ENCODE measurements around the gene LRTM2.
"Not testable (repeated sequence)": the region's sequence is repeated elsewhere in the genome, so short reads cannot be mapped to it uniquely, and the experiment has no call there.

The LRTM2 gene

DNA sequence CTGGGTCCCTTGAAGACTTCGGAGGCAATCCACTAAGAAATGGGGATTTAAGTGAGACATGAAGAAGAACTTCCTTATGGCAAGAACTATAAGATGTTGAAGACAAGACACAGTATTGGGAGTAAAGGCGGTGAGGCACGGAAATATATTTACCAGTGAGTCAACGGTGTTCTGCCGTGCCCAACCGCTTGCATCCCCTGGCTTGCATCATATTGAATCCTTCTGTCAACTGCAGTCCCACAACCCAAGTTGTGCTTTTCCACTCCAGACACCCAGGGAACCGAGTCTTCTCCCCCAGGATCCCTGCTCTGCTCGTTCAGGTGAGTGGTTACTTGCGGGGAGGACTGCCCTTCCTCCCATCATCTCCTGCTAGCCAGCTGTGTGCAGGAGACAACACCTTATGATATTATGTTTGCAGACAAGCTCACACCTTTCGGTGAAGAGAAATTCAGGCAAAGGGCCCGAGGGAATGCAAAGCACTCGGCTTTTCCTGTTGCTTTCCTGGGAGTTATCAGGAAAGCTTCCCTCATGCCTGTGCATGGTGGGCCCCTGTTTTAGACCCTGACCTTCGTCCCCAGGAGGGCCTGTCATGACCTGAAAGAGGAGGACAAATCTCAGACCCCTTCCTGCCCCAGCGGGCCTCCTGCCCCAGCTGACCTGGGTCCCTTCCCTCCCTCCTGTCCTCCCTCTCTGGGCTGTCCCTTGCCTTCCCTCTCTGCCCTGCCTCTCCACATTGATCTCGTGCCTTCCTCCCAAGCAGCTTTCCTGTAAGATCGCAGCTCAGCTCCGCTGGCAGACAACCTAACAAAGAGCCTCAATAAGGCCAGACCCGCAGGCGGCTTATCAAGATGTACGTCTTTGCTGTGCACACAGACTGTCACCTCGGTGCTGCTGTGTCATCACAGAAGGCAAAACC is 4.3 kb upstream of the LRTM2 start:
- FAIRE-seq: no peak
- TF ChIP-seq POLR2AphosphoS5 (IDR thresholded peaks at IDR 0.05; ENCODE audit: low read depth, low read length) (no peak), POLR2A (IDR thresholded peaks at IDR 0.05; ENCODE audit: low read depth, low read length) (no peak), TAF1 (IDR thresholded peaks at IDR 0.05; ENCODE audit: borderline replicate concordance, low read depth, low read length) (no peak)
- no peak for DNase-seq (ENCODE audit: insufficient read length)

DNA sequence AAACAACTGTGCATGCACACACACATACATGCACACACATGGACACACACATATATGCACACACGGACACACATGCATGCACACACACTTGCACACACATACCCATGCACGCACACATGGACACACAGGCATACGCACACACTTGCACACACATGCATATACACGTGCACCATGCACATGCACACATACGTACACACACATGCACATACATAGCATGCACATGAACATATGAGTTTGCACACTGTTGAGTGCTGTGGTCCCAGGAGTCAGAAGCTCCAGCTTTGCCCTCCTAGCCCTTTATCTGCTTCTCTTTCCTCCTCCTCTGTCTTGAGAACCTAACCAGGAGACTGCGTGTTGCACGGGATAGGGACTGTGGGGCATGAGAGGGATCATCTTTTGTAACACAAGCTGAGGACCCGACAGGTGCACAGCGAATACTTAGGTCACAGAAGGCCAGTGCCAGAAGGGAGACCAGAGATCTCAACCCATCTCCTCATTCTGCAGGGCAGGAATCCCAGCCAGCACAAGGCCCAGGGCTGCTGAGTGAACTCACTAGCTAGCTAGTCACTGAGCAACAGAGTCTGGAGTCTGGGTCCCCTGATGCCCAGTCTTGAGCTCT is 3.5 kb upstream of the LRTM2 start:
- TF ChIP-seq TAF1 (IDR thresholded peaks at IDR 0.05; ENCODE audit: borderline replicate concordance, low read depth, low read length): no peak
- no peak for TF ChIP-seq POLR2A (IDR thresholded peaks at IDR 0.05; ENCODE audit: low read depth, low read length)
- TF ChIP-seq POLR2AphosphoS5 (IDR thresholded peaks at IDR 0.05; ENCODE audit: low read depth, low read length): no peak; the same call in 1 of the 2 replicates
- DNase-seq (ENCODE audit: insufficient read length) (no peak), FAIRE-seq (no peak)

DNA sequence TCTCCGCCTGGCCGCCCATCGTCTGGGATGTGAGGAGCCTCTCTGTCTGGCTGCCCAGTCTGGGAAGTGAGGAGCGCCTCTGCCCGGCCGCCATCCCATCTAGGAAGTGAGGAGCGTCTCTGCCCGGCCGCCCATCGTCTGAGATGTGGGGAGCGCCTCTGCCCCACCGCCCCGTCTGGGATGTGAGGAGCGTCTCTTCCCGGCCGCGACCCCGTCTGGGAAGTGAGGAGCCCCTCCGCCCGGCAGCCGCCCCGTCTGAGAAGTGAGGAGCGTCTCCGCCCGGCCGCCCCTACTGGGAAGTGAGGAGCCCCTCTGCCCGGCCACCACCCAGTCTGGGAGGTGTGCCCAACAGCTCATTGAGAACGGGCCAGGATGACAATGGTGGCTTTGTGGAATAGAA is 2.4 kb upstream of the LRTM2 start:
- DNase-seq (ENCODE audit: insufficient read length); FAIRE-seq: not testable (repeated sequence)

DNA sequence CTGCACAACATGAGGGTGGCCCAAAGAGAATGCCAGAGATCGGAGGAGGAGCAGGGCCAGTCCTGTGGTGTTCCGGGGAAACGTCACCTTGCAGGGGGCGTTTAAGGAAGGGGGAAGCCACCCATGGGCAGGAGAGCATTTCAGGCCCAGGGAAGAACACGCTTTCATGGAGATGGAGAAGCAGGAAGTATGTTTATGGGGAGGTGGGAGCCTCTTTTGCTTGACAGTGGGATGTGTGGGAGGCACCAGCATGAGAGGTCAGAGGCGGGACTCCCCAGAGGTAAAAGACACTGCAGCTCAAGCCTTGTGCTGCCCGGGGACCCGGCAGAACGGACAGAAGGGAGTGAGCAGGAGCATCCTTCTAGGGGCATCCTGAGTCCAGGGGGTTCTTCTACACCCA is 1.3 kb upstream of the LRTM2 start:
- no peak for FAIRE-seq
- TF ChIP-seq TAF1 (IDR thresholded peaks at IDR 0.05; ENCODE audit: borderline replicate concordance, low read depth, low read length) (no peak), POLR2A (IDR thresholded peaks at IDR 0.05; ENCODE audit: low read depth, low read length) (no peak), POLR2AphosphoS5 (IDR thresholded peaks at IDR 0.05; ENCODE audit: low read depth, low read length) (no peak)
- no peak for DNase-seq (ENCODE audit: insufficient read length)

DNA sequence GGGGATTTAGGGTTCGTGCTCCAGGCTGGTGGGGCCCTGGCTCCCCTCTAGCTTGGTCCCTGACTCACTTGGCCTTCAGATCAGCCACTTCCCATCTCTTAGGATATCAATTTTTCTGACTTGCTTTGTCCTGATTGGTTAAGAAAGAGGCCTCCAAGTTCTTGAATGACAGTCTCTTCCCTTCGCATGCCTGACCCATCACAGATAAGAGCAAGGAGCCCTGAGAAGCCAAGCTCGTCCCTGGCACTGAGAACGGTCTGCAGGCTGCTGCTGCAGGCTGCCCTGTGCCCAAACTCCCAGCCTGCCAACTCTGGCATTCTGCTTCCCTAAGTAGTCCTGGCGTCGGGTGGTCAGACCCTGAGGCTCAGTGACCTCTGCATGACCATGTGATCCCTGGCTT is 794 bp upstream of the LRTM2 start:
- TF ChIP-seq POLR2AphosphoS5 (IDR thresholded peaks at IDR 0.05; ENCODE audit: low read depth, low read length): no peak
- TF ChIP-seq TAF1 (IDR thresholded peaks at IDR 0.05; ENCODE audit: borderline replicate concordance, low read depth, low read length): no peak
- TF ChIP-seq POLR2A (IDR thresholded peaks at IDR 0.05; ENCODE audit: low read depth, low read length): no peak
- FAIRE-seq: no peak

DNA sequence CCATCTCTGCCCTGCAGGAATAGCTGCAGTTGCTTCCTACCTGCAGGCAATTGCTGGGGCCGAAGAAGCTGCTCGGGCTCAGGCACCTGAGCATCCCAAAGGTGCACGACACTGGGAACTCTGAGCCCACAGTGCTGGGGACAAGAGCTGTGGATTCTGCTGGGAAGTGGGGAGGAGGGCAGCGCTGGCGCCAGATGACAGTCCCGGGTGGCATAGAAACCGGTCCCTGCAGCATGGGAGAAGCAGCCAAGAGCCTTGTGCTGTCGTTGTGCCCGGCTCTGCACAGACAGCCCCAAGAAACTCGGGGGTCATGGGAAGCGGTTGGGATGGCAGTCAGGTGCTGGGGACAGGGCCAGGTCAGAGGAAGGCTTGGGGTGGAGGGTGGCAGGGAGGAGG is 529 bp downstream of the LRTM2 start:
- TF ChIP-seq TAF1 (IDR thresholded peaks at IDR 0.05; ENCODE audit: borderline replicate concordance, low read depth, low read length) (no peak), POLR2AphosphoS5 (IDR thresholded peaks at IDR 0.05; ENCODE audit: low read depth, low read length) (no peak), POLR2A (IDR thresholded peaks at IDR 0.05; ENCODE audit: low read depth, low read length) (no peak)
- no peak for DNase-seq (ENCODE audit: insufficient read length)
- FAIRE-seq: no peak

More for the DNA sequence above, 794 bp upstream of the LRTM2 start:
- no peak for DNase-seq (ENCODE audit: insufficient read length)

DNA sequence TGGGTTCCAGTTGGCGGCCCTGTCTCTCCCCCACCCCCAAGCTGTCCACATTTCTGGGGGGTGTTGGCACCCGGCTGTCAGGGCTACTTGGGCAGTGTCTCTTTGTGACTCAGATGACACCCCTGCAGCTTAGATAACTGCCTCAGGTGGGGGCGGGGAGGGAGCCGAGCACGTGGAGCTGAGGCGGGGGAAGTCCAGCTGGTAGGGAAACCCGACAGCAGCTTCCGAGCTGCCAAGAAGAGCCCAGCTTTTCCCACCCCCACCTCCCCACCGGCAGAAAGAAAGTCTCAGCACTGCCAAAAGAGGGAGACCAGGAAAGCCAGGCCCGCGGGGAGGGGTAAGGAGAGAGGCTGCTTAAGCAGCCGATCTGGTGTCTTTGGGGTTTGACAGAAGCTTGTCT is 1.4 kb downstream of the LRTM2 start:
- no peak for TF ChIP-seq POLR2AphosphoS5 (IDR thresholded peaks at IDR 0.05; ENCODE audit: low read depth, low read length)
- TF ChIP-seq TAF1 (IDR thresholded peaks at IDR 0.05; ENCODE audit: borderline replicate concordance, low read depth, low read length): no peak
- no peak for TF ChIP-seq POLR2A (IDR thresholded peaks at IDR 0.05; ENCODE audit: low read depth, low read length)
- DNase-seq (ENCODE audit: insufficient read length): no peak
- FAIRE-seq: no peak

DNA sequence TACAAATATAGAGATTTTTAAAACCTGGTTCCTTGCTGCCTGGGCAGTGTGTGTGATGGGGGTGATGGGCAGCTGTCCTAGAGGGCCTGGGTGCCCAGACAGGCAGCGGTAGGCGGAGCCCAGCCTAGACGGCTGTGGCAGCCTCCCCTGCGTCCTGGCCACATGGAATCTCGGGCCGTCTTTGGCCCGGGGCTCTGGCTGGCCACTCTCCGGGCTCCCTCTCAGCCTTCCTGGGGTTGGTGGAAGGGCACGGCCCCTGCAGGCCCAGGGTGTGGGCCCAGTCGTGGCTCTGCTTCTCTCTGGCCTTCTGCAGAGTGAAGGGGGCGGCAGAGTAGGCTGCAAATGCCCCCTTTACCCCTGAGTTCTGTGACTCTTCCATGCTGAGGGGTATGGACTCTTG is 2.3 kb downstream of the LRTM2 start:
- TF ChIP-seq POLR2AphosphoS5 (IDR thresholded peaks at IDR 0.05; ENCODE audit: low read depth, low read length) (no peak), POLR2A (IDR thresholded peaks at IDR 0.05; ENCODE audit: low read depth, low read length) (no peak), TAF1 (IDR thresholded peaks at IDR 0.05; ENCODE audit: borderline replicate concordance, low read depth, low read length) (no peak)
- FAIRE-seq (no peak), DNase-seq (ENCODE audit: insufficient read length) (no peak)

DNA sequence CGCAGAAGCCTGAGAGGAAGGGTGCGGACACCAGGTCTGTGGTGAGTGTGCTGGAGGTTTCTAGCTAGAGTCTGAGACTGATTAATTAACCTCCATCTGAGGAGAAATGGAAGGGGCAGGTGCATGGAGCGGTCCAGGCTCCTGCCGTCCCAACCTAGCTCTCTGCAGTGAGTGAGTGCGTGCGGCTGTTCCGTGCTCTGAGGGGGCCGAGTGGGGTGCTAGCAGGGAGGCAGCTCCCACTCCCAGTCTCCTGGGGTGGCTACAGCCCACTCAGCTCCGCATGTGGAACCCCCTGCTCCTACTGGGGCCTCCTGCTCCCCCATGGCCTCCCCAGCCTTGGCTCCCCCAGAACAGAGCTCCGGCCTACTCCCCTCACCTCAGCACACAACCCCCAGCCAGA is 2.9 kb downstream of the LRTM2 start:
- TF ChIP-seq POLR2A (IDR thresholded peaks at IDR 0.05; ENCODE audit: low read depth, low read length) (no peak), POLR2AphosphoS5 (IDR thresholded peaks at IDR 0.05; ENCODE audit: low read depth, low read length) (no peak), TAF1 (IDR thresholded peaks at IDR 0.05; ENCODE audit: borderline replicate concordance, low read depth, low read length) (no peak)
- DNase-seq (ENCODE audit: insufficient read length) (no peak), FAIRE-seq (no peak)

DNA sequence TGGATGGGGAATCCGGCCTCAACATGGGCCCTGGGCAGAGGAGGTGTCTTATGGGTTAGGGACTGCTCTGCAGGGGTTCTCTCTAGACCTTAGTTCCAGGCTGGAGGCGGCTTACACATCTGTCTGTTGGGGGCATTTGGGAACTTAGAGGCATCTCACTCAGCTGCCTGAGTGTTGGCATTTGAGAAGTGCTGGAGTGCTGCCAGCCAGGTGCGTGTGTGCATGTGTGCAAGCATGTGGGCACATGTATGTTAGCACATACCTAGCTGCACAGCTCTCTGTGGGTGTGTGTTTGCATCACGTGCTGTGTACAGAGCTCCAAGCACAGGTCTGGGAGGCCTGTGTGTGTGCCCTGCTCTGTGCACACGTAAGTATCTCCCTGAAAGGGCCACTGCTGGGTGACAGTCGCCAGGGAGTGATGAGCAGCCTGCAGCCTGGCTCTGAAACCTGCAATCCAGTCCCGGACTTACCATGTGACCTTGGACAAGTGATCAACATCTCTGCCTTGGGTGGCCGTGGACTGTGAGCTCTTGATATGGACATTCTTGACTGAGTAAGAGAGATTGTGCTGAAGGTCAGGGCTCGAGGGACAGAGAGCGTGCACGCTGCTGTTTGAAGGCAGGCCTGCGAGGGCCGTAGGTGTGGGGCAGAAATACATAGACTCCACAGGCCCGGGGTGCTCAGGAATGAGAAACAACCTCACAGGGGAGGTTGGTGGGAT is 5.2 kb downstream of the LRTM2 start:
- TF ChIP-seq TAF1 (IDR thresholded peaks at IDR 0.05; ENCODE audit: borderline replicate concordance, low read depth, low read length) (no peak), POLR2AphosphoS5 (IDR thresholded peaks at IDR 0.05; ENCODE audit: low read depth, low read length) (no peak), POLR2A (IDR thresholded peaks at IDR 0.05; ENCODE audit: low read depth, low read length) (no peak)
- DNase-seq (ENCODE audit: insufficient read length) (no peak), FAIRE-seq (no peak)

DNA sequence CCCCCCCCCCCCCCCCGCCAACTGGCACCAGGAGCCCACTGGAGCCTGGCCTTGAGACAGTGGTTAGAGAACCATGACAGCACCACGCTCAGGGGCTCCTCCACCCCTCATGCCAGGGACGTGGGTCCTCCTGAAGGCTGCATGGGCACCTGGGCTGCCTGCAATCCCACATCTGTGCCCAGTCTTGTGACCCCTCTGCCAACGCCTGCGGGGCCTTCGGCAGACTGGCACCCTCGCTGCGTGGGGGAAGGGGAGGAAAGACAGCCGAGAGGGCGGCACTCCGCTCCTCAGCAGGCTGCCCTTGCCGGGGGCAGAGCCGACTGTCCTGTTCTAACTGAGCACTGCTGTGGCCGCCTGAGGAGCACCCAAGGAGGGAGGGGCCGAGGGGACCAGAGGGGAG is 6.0 kb downstream of the LRTM2 start:
- FAIRE-seq (no peak), DNase-seq (ENCODE audit: insufficient read length) (no peak)
- TF ChIP-seq POLR2AphosphoS5 (IDR thresholded peaks at IDR 0.05; ENCODE audit: low read depth, low read length): no peak
- TF ChIP-seq POLR2A (IDR thresholded peaks at IDR 0.05; ENCODE audit: low read depth, low read length): no peak
- no peak for TF ChIP-seq TAF1 (IDR thresholded peaks at IDR 0.05; ENCODE audit: borderline replicate concordance, low read depth, low read length)
